Fibroblast of the aortic adventitia (primary cell): ENCODE measurements around the gene CTSE. TPM values are rescaled to one million over a fixed set of nuclear protein-coding genes. Genes with fewer than 3 reads are reported as not detected.
"Not testable (repeated sequence)": the region's sequence is repeated elsewhere in the genome, so short reads cannot be mapped to it uniquely, and the experiment has no call there.

Source experiments
- DNase-seq: peaks from one replicate; pipeline ENCODE4 v3.0.0-alpha.2; 2010; ENCODE audit warnings: low read depth
- H3K4me3 ChIP-seq: 2 replicates; pipeline ENCODE4 v1.5.1; 2011; ENCODE audit warnings: low read depth, mild to moderate bottlenecking, control low read depth, low read length, moderate library complexity
- total RNA-seq: library from RNA; depleted of rRNA; stranded (reverse); fragments of >200 nt; gene quantifications from 2 replicates; pipeline ENCODE4 v1.2.3, GENCODE V29; 2012; ENCODE audit warnings: low replicate concordance
- TF ChIP-seq, protein P1 (sequence below): IDR thresholded peaks from 2 replicates; pipeline ENCODE4 v1.5.1; 2011; ENCODE audit warnings: mild to moderate bottlenecking, low read length, control low read depth, inconsistent platforms; ENCODE audit not compliant: insufficient read depth

Gene CTSE
- total RNA-seq, 1 donor = not detected

DNA sequence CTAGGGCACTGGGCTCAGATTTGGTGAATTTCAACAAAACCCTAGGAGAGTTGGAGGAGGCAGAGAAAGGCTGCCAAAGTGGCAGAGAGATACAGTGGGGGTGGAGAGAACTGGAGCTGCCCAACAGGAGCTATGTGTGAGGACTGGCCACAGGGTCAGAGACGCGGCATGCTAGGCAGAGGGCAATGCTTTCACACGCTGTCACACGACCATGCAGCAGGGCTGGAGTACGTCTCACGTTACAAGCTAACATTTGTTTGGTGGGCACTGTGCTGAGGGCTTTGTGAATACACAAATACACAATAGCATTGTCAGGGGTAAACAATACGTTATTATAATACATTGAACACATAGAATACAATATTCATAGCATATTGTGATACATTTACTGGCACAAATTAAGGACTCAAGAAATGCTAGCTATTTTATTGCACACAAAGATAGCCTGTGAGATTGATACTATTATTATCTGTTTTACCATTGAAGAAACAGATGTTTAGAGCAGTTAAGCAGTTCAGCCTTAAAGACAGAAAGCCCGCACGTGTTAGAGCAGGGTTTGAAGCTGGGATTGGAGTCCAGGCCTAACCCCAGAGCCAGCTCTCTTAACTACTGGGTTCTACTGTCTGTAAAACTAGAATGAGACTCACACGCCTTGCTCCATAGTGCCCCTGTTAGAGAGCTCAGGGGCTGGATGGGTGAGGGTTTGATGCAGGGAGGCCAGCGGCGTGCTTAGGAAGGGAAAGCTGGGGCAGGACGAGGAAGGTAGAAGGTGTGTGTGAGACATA, 25.0 kb downstream of the CTSE start:
- no peak overlapping the region for H3K4me3 ChIP-seq
- TF ChIP-seq, protein P1, sequence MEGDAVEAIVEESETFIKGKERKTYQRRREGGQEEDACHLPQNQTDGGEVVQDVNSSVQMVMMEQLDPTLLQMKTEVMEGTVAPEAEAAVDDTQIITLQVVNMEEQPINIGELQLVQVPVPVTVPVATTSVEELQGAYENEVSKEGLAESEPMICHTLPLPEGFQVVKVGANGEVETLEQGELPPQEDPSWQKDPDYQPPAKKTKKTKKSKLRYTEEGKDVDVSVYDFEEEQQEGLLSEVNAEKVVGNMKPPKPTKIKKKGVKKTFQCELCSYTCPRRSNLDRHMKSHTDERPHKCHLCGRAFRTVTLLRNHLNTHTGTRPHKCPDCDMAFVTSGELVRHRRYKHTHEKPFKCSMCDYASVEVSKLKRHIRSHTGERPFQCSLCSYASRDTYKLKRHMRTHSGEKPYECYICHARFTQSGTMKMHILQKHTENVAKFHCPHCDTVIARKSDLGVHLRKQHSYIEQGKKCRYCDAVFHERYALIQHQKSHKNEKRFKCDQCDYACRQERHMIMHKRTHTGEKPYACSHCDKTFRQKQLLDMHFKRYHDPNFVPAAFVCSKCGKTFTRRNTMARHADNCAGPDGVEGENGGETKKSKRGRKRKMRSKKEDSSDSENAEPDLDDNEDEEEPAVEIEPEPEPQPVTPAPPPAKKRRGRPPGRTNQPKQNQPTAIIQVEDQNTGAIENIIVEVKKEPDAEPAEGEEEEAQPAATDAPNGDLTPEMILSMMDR = no peak
- no peak for DNase-seq

GRCh38 chr1:205996641-205997040, 27.1 kb downstream of the CTSE start:
- not testable (repeated sequence) for H3K4me3 ChIP-seq, DNase-seq

- TF ChIP-seq, protein P1 = no peak
- no peak for DNase-seq
- H3K4me3 ChIP-seq = no peak overlapping the region
Observed at GRCh38 chr1:205994346-205994745, 29.3 kb downstream of the CTSE start.

DNA sequence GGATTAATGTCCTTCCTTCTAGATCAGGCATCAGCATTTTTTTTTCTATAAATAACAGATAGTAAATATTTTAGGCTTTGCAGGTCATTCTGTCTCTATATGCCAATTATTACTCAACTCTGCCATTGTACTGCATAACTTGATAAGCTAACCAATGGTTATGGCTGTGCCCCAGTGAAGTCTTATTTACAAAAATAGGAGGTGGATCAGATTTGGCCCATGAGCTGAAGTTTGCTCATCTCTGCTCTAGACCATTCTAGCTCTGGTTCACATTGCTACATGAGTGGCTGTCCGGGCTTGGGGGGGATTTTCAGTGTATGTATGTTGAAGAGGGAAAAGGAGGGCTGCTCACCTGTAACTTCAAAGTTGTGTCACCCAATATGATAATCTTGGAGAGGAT, 30.6 kb downstream of the CTSE start:
- TF ChIP-seq, protein P1 = no peak
- no peak overlapping the region for H3K4me3 ChIP-seq
- no peak for DNase-seq

DNA sequence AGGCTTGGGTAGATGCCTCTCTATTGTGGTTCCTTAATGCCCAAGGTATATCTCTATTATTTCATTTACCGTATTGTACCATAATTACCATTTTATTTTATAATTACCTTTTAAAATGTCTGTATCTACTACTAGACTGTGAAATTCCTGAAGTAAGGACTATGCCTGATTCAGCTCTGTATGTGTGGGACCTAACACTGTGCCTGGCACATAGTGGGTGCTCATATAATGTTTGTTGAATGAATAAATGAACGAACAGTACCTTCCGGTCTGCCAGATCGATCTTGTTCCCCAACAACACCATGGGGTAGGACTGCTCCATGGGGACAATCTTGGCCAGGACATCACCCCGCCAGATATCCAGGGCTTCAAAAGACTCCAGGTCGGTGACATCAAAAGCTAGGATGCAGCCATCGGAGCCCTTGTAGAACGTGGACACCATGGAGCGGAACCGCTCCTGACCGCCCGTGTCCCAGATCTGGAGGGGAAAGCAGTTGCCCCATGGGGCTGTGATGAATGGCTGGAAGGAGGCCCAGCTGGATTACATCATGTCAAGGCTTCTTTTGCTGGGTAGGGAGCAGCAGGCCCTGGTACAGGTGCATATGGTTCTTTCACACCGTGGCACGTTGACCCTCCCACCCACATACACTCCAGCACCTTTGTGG, 31.3 kb downstream of the CTSE start:
- no peak overlapping the region for H3K4me3 ChIP-seq
- TF ChIP-seq, protein P1 = no peak
- DNase-seq = no peak

- H3K4me3 ChIP-seq = no peak overlapping the region
- TF ChIP-seq, protein P1 = no peak
- DNase-seq = peak; percentile 70
Observed at GRCh38 chr1:205991237-205991636, 32.5 kb downstream of the CTSE start.

GRCh38 chr1:205990226-205990625, 33.5 kb downstream of the CTSE start:
- TF ChIP-seq, protein P1 = no peak
- no peak for DNase-seq
- no peak overlapping the region for H3K4me3 ChIP-seq
